HEK293 (cell line): ENCODE data around the gene ALDH9A1.
"Not testable (repeated sequence)": the region's sequence is repeated elsewhere in the genome, so short reads cannot be mapped to it uniquely, and the experiment has no call there.

Source experiments
- CTCF ChIA-PET: fragments of 350-600 bp; formaldehyde crosslinking; extraction: SDS; loops from one replicate; lab custom pipeline; 2021; ENCODE audit warnings: antibody characterized with exemption; lab: Yijun Ruan, JAX
- POLR2A ChIA-PET: fragments of 300-600 bp; formaldehyde crosslinking; extraction: SDS; loops from one replicate; lab custom pipeline; 2020; ENCODE audit warnings: antibody characterized with exemption, inconsistent platforms; lab: Yijun Ruan, JAX
- H3K27ac ChIP-seq: fragments of 200-500 bp; sonication (Bioruptor generic); 2 replicates; pipeline ENCODE4 v1.5.1; 2014; ENCODE audit warnings: low read depth, low read length, control low read depth, inconsistent platforms; ENCODE audit errors: extremely low read depth
- H3K36me3 ChIP-seq, 2 experiments: fragments of 200-500 bp in 1 of 2; sonication (Bioruptor generic) in 1 of 2; 1 replicate in 1 of 2; 2 replicates in 1 of 2; pipeline ENCODE4 v1.5.1; 2014 to 2017; ENCODE audit warnings: inconsistent platforms in 2 of 2, low read length in 2 of 2; ENCODE audit not compliant: control insufficient read depth in 2 of 2, insufficient read depth in 1 of 2
- H3K4me1 ChIP-seq: fragments of 200-500 bp; sonication (Bioruptor generic); 2 replicates; pipeline ENCODE4 v1.5.1; 2014; ENCODE audit warnings: mild to moderate bottlenecking, low read length, inconsistent platforms; ENCODE audit not compliant: control insufficient read depth, insufficient read depth
- H3K4me3 ChIP-seq: 2 replicates; pipeline ENCODE4 v1.5.1; 2011; ENCODE audit warnings: low read depth, mild to moderate bottlenecking, control low read depth, low read length, moderate library complexity
- H3K9me3 ChIP-seq: fragments of 200-500 bp; sonication (Bioruptor generic); 2 replicates; pipeline ENCODE4 v1.5.1; 2014; ENCODE audit warnings: low read depth, low read length, inconsistent platforms; ENCODE audit not compliant: control insufficient read depth, insufficient read depth
- GLI2 ChIP-seq: fragments of 450-650 bp; formaldehyde crosslinking; IDR thresholded peaks from 2 replicates; pipeline ENCODE4; 2017; ENCODE audit warnings: missing biosample characterization, missing genetic modification characterization, low read depth, borderline replicate concordance
- MYNN ChIP-seq: fragments of 450-650 bp; formaldehyde crosslinking; IDR thresholded peaks from 2 replicates; pipeline ENCODE4 v1.5.1; 2016; ENCODE audit warnings: missing biosample characterization, missing genetic modification characterization, borderline replicate concordance
- SCRT1 ChIP-seq: fragments of 450-650 bp; formaldehyde crosslinking; IDR thresholded peaks from 2 replicates; pipeline ENCODE4 v1.5.1; 2016; ENCODE audit warnings: missing biosample characterization, missing genetic modification characterization, borderline replicate concordance
- YY1 ChIP-seq: fragments of 450-650 bp; formaldehyde crosslinking; IDR thresholded peaks from 2 replicates; pipeline ENCODE4 v1.5.1; 2018; ENCODE audit warnings: missing biosample characterization, missing genetic modification characterization
- ZEB2 ChIP-seq: fragments of 450-650 bp; formaldehyde crosslinking; IDR thresholded peaks from 2 replicates; pipeline ENCODE4 v1.5.1; 2016; ENCODE audit warnings: missing biosample characterization, missing genetic modification characterization
- ZNF140 ChIP-seq: fragments of 450-650 bp; formaldehyde crosslinking; IDR thresholded peaks from 2 replicates; pipeline ENCODE4 v1.5.1; 2016; ENCODE audit warnings: missing biosample characterization, missing genetic modification characterization
- ZNF16 ChIP-seq: fragments of 450-650 bp; formaldehyde crosslinking; IDR thresholded peaks from 2 replicates; pipeline ENCODE4 v1.5.1; 2016; ENCODE audit warnings: low read depth, missing biosample characterization, missing genetic modification characterization
- ZNF174 ChIP-seq: fragments of 450-650 bp; formaldehyde crosslinking; IDR thresholded peaks from 2 replicates; pipeline ENCODE4 v1.5.0; 2017; ENCODE audit warnings: missing biosample characterization, mild to moderate bottlenecking, missing genetic modification characterization
- ZNF202 ChIP-seq: fragments of 450-650 bp; formaldehyde crosslinking; IDR thresholded peaks from 2 replicates; pipeline ENCODE4 v1.5.1; 2016; ENCODE audit warnings: missing biosample characterization, missing genetic modification characterization, borderline replicate concordance
- ZNF223 ChIP-seq: fragments of 450-650 bp; formaldehyde crosslinking; IDR thresholded peaks from 2 replicates; pipeline ENCODE4 v1.5.1; 2016; ENCODE audit warnings: missing biosample characterization, missing genetic modification characterization
- ZNF560 ChIP-seq: fragments of 450-650 bp; formaldehyde crosslinking; IDR thresholded peaks from 2 replicates; pipeline ENCODE4 v1.5.1; 2017; ENCODE audit warnings: missing biosample characterization, missing genetic modification characterization, borderline replicate concordance
- ZNF677 ChIP-seq: fragments of 450-650 bp; IDR thresholded peaks from 2 replicates; pipeline ENCODE4 v1.5.0; 2018; ENCODE audit warnings: missing biosample characterization, mild to moderate bottlenecking, missing genetic modification characterization, moderate library complexity
- ZSCAN23 ChIP-seq: fragments of 450-650 bp; formaldehyde crosslinking; IDR thresholded peaks from 2 replicates; pipeline ENCODE4 v1.5.1; 2016; ENCODE audit warnings: missing biosample characterization, missing genetic modification characterization
- ZSCAN30 ChIP-seq: fragments of 450-650 bp; IDR thresholded peaks from 2 replicates; pipeline ENCODE4 v1.5.1; 2018; ENCODE audit warnings: missing biosample characterization, mild to moderate bottlenecking, missing genetic modification characterization, moderate library complexity
- TF ChIP-seq, protein P1 (sequence below): fragments of 450-650 bp; formaldehyde crosslinking; IDR thresholded peaks from 2 replicates; pipeline ENCODE4 v1.5.1; 2016; ENCODE audit warnings: missing biosample characterization, missing genetic modification characterization
- TF ChIP-seq, protein P2 (sequence below): fragments of 450-650 bp; formaldehyde crosslinking; conservative IDR thresholded peaks from 2 replicates; pipeline ENCODE4 v1.5.1; 2016; ENCODE audit warnings: low read depth, missing biosample characterization, missing genetic modification characterization
- TF ChIP-seq, protein P3 (sequence below): fragments of 450-650 bp; formaldehyde crosslinking; IDR thresholded peaks from 2 replicates; pipeline ENCODE4 v1.5.1; 2016; ENCODE audit warnings: missing biosample characterization, missing genetic modification characterization
- TF ChIP-seq, protein P4 (sequence below): fragments of 450-650 bp; formaldehyde crosslinking; IDR thresholded peaks from 2 replicates; pipeline ENCODE4 v1.5.1; 2016; ENCODE audit warnings: missing biosample characterization, missing genetic modification characterization
- TF ChIP-seq, protein P5 (sequence below): fragments of 450-650 bp; formaldehyde crosslinking; IDR thresholded peaks from 2 replicates; pipeline ENCODE4; 2016; ENCODE audit warnings: missing biosample characterization, missing genetic modification characterization

Gene ALDH9A1

DNA sequence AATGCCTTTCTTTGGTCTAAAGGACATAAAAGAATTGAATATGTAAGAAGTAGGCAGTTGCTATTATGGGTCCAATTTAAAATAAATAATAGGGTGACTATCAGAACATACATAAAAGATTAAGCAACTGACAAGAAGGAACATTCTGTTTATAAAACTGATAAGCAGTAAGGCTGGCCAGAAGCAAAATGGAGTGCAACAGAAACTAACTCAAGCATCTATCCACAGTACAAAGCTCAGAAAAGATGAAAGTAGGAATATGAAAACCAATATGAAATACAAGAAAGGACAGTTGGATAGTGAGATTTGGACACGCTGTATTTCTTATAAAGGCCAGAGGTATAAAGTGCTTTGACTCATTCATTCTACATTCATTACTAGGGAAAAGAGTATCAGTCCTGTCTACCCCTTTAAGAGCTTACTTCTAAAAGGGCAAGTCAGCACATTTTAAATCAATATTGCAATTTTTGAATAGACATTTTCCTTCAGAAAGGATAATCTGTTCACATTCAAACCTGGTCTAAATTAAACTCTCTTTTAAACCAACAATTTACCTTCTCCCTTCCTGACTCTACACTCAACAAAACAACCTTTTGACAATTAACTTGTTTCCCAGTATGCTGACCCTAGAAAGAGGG is 14.4 kb downstream of the ALDH9A1 start:
- TF ChIP-seq, protein P1, sequence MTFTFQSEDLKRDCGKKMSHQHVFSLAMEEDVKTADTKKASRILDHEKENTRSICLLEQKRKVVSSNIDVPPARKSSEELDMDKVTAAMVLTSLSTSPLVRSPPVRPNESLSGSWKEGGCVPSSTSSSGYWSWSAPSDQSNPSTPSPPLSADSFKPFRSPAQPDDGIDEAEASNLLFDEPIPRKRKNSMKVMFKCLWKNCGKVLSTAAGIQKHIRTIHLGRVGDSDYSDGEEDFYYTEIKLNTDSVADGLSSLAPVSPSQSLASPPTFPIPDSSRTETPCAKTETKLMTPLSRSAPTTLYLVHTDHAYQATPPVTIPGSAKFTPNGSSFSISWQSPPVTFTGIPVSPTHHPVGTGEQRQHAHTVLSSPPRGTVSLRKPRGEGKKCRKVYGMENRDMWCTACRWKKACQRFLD (tag by site-specific recombination): no peak
- no peak for TF ChIP-seq ZNF140 (tag by site-specific recombination)
- no peak for TF ChIP-seq MYNN (tag by site-specific recombination)
- no peak for TF ChIP-seq ZSCAN30 (tag by site-specific recombination)
- TF ChIP-seq, all 188 proteins: peak for 0
- ChIA-PET POLR2A (no interaction called here), CTCF (interaction anchor here (0.7 kb wide), 1 partner anchor 529 kb away, joined by 3 read pairs; no protein-coding TSS in a partner anchor)
- Histone ChIP-seq H3K36me3 (peaks cover 16 to 76% of the 10 kb centered on the region in 2 experiments), H3K27ac (no peak overlapping the region), H3K4me1 (no peaks in the 10 kb centered on the region), H3K4me3 (no peak overlapping the region), H3K9me3 (no peaks in the 10 kb centered on the region)

DNA sequence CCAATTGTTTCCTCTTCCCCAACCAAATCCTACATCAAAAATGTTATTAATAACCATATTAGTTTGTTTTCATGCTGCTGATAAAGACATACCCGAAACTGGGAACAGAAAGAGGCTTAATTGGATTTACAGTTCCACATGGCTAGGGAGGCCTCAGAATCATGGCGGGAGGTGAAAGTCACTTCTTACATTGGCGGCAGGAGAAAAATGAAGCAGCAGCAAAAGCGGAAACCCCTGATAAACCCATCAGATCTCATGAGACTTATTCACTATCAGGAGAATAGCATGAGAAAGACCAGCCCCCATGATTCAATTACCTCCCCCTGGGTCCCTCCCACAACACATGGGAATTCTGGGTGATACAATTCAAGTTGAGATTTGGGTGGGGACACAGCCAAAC is 17.6 kb downstream of the ALDH9A1 start:
- CTCF ChIA-PET: interaction anchor here (1.4 kb wide), 1 partner anchor 16 kb away, joined by 3 read pairs; no protein-coding TSS in a partner anchor
- POLR2A ChIA-PET, H3K27ac ChIP-seq, H3K4me3 ChIP-seq, H3K9me3 ChIP-seq, H3K4me1 ChIP-seq: not testable (repeated sequence)
- peaks cover 16 to 80% of the 10 kb centered on the region in 2 experiments for H3K36me3 ChIP-seq

DNA sequence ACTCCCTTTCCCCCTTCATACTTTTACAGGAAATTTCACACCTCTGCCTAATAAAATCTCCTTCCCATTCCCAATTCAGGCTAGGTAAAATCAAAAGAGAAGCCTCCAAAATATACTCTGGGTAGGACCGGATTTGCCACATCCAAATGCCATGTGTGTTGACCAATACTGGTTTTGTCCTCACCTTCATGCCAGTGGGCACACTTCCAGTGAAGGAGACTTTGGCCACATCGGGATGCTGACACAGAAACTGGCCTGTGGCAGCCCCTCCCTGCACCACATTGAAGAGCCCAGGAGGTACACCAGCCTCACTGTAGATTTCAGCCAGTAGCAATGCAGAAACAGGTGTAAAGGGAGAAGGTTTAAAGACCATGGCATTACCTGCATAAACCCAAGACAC is 18.1 kb downstream of the ALDH9A1 start:
- Histone ChIP-seq H3K4me3 (no peak overlapping the region), H3K9me3 (no peaks in the 10 kb centered on the region), H3K27ac (no peak overlapping the region), H3K4me1 (no peaks in the 10 kb centered on the region), H3K36me3 (peaks cover 20 to 80% of the 10 kb centered on the region in 2 experiments)
- ChIA-PET CTCF (interaction anchor here (0.6 kb wide), 1 partner anchor 22 kb away, joined by 3 read pairs; no protein-coding TSS in a partner anchor), POLR2A (no interaction called here)
- no peak for TF ChIP-seq ZNF174
- no peak for TF ChIP-seq ZNF202 (tag by site-specific recombination)
- TF ChIP-seq ZNF677 (tag by site-specific recombination): no peak
- no peak for TF ChIP-seq ZNF223 (tag by site-specific recombination)
- TF ChIP-seq ZNF560 (tag by site-specific recombination): no peak
- no peak for TF ChIP-seq ZEB2 (tag by site-specific recombination)
- TF ChIP-seq, protein P1 (tag by site-specific recombination): no peak
- TF ChIP-seq, protein P2, sequence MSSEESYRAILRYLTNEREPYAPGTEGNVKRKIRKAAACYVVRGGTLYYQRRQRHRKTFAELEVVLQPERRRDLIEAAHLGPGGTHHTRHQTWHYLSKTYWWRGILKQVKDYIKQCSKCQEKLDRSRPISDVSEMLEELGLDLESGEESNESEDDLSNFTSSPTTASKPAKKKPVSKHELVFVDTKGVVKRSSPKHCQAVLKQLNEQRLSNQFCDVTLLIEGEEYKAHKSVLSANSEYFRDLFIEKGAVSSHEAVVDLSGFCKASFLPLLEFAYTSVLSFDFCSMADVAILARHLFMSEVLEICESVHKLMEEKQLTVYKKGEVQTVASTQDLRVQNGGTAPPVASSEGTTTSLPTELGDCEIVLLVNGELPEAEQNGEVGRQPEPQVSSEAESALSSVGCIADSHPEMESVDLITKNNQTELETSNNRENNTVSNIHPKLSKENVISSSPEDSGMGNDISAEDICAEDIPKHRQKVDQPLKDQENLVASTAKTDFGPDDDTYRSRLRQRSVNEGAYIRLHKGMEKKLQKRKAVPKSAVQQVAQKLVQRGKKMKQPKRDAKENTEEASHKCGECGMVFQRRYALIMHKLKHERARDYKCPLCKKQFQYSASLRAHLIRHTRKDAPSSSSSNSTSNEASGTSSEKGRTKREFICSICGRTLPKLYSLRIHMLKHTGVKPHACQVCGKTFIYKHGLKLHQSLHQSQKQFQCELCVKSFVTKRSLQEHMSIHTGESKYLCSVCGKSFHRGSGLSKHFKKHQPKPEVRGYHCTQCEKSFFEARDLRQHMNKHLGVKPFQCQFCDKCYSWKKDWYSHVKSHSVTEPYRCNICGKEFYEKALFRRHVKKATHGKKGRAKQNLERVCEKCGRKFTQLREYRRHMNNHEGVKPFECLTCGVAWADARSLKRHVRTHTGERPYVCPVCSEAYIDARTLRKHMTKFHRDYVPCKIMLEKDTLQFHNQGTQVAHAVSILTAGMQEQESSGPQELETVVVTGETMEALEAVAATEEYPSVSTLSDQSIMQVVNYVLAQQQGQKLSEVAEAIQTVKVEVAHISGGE (tag by site-specific recombination): no peak
- no peak for TF ChIP-seq SCRT1 (tag by site-specific recombination)
- TF ChIP-seq, protein P3, sequence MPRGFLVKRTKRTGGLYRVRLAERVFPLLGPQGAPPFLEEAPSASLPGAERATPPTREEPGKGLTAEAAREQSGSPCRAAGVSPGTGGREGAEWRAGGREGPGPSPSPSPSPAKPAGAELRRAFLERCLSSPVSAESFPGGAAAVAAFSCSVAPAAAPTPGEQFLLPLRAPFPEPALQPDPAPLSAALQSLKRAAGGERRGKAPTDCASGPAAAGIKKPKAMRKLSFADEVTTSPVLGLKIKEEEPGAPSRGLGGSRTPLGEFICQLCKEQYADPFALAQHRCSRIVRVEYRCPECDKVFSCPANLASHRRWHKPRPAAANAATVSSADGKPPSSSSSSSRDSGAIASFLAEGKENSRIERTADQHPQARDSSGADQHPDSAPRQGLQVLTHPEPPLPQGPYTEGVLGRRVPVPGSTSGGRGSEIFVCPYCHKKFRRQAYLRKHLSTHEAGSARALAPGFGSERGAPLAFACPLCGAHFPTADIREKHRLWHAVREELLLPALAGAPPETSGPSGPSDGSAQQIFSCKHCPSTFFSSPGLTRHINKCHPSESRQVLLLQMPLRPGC: no peak
- TF ChIP-seq, protein P4, sequence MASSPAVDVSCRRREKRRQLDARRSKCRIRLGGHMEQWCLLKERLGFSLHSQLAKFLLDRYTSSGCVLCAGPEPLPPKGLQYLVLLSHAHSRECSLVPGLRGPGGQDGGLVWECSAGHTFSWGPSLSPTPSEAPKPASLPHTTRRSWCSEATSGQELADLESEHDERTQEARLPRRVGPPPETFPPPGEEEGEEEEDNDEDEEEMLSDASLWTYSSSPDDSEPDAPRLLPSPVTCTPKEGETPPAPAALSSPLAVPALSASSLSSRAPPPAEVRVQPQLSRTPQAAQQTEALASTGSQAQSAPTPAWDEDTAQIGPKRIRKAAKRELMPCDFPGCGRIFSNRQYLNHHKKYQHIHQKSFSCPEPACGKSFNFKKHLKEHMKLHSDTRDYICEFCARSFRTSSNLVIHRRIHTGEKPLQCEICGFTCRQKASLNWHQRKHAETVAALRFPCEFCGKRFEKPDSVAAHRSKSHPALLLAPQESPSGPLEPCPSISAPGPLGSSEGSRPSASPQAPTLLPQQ: no peak
- TF ChIP-seq GLI2: no peak
- TF ChIP-seq ZSCAN23 (tag by site-specific recombination): no peak
- TF ChIP-seq ZNF16 (tag by site-specific recombination): no peak
- no peak for TF ChIP-seq YY1
- TF ChIP-seq, protein P5, sequence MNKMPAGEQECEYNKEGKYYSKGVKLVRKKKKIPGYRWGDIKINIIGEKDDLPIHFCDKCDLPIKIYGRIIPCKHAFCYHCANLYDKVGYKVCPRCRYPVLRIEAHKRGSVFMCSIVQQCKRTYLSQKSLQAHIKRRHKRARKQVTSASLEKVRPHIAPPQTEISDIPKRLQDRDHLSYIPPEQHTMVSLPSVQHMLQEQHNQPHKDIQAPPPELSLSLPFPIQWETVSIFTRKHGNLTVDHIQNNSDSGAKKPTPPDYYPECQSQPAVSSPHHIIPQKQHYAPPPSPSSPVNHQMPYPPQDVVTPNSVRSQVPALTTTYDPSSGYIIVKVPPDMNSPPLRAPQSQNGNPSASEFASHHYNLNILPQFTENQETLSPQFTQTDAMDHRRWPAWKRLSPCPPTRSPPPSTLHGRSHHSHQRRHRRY: no peak
